HG02610 (cell line): ENCODE measurements around the gene PDZD2.
A peak's percentile ranks its signal among the peaks of the same experiment; 100 is the strongest.

Experiments
- ATAC-seq: cut with Tn5 transposase; IDR thresholded peaks from one replicate; pipeline ENCODE4 v1.9.1; 2021; ENCODE audit warnings: mild to moderate bottlenecking, moderate library complexity; ENCODE audit not compliant: unreplicated experiment

The PDZD2 gene

GRCh38 chr5:31809050-31809870 lies 170.3 kb downstream of the PDZD2 start:
- peak; percentile 45 for ATAC-seq

GRCh38 chr5:31811210-31811609 lies 172.3 kb downstream of the PDZD2 start:
- ATAC-seq: no peak

- ATAC-seq: no peak
Measured at GRCh38 chr5:31815376-31815775, 176.4 kb downstream of the PDZD2 start.

DNA sequence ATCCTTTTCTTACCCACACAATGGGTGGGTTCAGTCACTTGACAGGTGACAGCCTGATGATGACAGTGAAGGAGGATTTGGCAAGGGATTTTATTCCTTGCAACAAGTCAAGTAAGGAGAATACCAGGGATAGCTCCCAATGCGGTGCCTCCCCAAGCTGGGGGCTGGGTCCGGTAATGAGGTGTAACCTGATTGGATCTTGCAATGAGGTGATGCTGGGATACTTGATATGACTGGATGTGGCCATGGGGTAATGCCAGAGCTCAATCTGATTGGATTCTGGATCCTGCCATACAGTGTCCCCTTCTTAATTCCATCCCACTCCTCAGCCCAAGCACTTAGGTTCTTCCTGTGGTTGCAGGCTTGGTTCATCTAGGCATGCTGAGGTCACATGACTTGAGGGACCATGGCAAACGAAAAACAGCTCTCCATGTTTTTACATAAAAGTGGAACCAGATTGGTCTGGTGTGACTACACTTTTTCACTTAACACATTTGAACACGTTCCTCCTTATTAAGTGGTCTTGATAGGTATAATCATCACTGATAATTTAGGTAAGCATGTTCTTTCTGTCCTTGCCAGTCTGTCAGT lies 181.1 kb downstream of the PDZD2 start:
- no peak for ATAC-seq

- ATAC-seq: no peak
Measured at GRCh38 chr5:31823472-31823871, 184.5 kb downstream of the PDZD2 start.

DNA sequence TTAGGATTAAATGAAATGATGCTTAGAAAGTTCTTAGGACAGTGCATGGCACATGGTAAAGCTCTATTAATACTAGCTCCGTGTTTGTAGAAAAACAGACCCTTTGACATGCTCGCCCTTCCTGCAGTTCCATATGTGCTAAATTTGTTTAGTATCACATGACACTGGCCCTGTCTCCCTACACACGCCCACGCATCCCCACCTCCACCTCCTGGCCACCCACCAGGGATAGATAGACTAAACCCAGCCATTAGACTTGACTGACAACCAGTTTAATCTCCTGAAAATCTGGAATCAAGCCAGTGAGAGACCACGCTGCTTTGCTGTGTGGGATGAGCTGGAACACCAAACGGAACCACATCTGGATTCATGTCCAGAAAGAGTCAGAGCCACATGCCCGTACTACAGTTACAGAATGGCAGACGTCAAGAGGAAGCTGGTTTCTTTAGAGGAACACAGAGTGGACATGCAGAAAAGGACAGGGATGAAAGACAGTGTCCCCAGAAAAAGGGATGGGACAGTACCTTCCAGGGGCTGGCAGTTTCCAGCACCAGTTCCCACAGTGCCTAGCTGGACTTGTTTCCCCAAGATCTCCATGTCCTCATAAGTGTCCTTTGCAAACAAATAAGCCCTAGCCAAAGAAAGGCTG lies 186.1 kb downstream of the PDZD2 start:
- ATAC-seq: no peak

- no peak for ATAC-seq
Measured at GRCh38 chr5:31825518-31826068, 186.7 kb downstream of the PDZD2 start.

DNA sequence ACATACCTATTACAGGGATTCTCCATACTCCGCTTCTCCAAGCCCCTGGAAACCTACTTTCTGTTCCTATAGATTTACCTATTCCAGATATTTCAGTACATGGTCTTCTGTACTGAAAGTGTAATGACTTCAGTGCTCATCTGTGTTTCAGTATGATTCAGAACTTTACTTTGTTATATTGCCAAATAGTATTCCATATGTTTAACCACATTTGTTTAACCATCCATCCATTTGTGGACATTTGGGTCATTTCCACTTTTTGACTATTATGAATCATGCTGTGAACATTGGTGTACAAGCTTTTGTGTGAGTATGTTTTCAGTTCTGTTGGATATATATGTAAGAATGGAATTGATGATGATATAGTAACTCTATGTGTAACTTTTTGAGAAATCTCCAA lies 188.9 kb downstream of the PDZD2 start:
- ATAC-seq: no peak

DNA sequence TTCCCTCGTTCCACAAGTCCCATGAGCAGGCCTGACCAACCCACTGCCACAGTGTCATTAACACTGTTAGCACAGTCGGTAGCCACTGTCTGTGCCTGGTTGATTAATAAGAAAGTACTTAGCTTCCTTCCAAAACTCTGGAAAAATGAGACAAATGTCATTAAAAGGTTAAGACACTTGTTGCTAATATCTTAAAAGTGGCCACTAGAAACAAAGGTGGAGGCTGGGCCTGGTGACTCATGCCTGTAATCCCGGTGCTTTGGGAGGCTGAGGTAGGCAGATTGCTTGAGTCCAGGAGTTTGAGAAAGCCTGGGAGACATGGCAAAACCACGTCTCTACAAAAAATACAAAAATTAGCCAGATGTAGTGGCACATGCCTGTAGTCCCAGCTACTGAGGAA lies 194.0 kb downstream of the PDZD2 start:
- no peak for ATAC-seq

DNA sequence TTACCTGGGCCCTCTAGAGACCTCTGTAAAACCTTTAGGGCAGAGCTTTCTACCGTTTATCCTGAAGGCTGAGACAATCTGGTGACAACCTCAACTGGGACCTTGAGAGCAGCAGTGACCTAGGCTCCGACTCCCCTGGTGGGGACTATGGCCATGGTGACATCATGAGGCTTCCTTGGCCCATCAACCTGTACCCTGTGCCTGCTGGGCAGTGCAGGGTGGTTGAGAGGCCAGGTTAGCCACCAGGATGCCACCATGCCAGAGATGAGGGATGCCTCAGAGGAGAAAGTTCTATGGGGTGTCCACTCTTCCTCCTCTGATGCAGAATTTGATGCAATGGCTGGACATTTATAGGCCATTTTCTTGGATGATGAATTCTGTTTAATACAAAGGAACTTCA lies 194.8 kb downstream of the PDZD2 start:
- no peak for ATAC-seq

- no peak for ATAC-seq
Measured at GRCh38 chr5:31844622-31845345, 205.9 kb downstream of the PDZD2 start.

DNA sequence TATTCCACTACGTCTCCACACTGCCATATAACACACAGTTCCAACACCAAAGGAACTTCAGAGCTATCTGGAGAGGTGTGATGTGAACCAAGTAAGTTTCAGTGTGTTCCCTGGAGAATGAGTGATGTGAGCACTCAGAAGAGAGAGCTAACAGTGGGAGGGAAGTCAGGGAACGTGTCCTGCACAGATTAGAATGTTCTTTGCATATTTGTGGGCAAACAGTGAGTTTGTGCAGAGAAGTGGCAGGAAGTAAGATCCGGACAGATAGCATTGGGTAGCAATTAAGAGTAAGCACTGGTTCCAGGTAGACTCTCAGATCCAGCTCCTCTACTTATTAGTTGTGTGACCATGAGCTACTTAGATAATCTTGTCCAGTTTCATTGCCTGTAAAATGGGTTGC lies 206.4 kb downstream of the PDZD2 start:
- no peak for ATAC-seq

GRCh38 chr5:31846934-31847333 lies 208.0 kb downstream of the PDZD2 start:
- ATAC-seq: no peak

- no peak for ATAC-seq
Measured at GRCh38 chr5:31847354-31847753, 208.4 kb downstream of the PDZD2 start.

GRCh38 chr5:31850981-31851689 lies 212.2 kb downstream of the PDZD2 start:
- no peak for ATAC-seq

DNA sequence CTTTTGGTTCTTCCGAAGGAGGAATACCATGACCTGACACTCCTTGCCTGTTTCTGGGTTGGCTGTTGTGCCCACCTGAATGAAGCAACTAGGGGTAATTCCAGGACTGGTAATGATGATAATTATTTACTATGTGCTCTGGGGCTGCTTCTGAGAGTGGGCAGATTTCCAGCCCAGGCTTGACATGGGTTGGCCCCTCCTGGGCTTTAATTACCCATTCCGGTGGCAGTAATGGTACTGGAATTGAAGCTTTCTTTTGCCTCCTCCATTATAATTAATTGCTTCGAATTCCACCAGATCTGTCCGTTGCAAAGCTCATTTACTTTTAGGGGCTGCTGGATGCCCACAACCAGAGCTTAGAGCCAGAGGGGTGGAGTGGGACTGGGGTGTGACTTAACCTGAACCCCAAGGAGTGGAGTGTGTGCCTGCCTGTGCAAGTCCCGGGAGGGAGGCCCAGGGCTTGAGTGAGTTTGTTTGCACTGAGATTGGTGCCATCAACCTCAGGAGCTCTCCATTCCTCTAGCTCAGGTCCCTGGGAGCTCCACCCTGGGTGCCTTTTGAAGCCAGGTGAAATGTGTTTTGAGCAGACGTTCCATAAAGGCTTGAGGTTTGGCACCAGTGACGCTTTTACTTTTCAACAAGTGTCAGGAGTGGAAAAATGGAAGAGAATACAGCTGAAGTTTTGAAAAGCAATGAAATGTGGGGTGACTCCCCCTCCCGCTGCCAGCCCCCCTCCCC lies 214.6 kb downstream of the PDZD2 start:
- no peak for ATAC-seq

DNA sequence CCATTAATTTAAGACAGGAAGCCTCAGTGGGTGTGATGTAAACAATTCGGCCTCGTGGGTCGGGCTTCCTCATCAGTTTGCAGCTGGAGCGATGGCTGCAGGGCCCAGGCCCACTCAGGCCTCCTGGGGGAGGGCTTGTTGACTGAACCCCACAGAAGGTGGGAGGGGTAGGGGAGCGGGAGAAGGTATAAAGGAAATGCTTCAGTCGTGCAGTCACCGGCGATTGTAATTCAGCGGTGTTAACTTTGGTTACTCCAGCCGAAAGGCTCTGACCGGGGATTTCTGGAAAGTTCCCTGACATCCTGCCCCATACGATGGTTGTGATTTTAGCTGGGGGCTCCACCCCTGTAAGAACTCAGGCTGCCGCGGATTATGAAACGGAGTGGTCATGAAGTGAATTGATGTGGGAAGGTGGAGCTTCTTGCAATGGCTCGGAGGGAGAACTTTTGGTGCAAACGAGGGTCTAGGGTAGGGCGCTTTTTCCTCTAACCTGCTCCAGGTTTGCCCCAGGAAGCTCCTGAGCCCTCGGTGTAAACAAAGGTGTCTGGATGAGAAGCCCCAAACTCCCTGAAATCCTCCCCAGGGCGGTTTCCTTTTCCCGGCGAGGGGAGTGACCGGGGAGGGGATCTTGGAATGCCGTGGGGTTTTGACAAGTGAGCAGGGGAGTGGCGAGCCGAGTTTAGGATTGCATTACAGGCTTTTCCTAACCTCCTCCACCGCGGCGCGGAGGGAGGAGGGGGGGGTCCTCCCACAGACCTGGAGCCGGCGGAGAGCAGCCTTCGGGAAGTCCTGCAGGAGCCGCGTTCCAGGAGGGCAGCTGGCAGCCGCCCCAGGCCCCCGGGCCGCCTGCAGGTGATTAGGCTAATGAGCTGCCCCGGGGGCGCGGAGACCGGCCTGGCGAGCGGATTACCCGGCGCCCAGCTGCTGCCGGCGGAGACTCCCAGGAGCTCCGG lies 215.5 kb downstream of the PDZD2 start:
- no peak for ATAC-seq

DNA sequence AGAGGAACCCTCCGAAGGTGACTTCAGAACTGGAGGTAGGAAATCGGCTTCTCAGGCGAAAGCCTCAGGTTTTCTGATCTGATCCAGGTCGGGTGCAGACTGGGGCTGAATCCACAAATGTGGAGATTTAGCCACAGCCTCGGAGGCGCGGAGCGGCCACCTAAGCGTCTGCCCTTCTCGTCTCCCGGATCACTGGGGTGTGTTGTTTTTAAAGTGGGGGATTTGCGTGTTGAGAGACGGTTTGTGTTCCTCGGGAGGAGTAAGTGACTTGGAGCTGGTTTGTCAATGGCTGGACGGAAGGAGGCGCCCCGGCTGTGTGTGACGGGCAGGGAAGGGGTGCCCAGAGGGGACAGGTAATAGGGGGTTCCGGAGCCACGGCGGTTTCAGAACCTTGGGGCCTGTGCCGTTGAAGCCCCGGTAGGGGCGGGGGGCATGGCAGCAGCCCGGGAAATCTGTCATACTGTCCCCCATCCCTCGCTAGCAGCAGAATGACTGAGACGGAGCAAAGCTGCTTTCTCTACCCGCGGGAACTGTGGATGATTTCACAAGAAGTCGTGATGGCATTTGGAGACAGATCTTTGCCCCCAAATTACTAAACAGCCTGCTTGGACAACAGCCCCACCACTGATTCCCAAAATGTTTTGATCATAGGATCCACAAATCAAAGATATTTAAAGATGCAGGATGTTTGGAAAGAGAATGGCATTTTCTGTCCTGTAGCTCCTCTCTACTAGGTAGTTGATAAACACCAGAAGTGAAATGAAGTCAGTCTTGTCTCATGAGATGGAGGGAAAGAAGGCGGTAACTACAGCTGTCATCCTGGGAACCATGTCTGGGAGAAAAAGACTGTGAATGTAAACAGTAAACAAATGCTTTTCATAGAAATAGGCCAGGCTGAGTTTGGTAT lies 216.5 kb downstream of the PDZD2 start:
- no peak for ATAC-seq
